Nephron progenitor cell (in vitro differentiated cells): ENCODE results near the gene MAP4.

Experiments used
- DNase-seq: peaks from one replicate; pipeline ENCODE4 v3.0.0; 2021
- H3K27ac Mint-ChIP-seq: 2 replicates; pipeline ENCODE4 v1.8.0; 2021; ENCODE audit warnings: mild to moderate bottlenecking, moderate library complexity, mixed read lengths
- H3K27me3 Mint-ChIP-seq: 2 replicates; pipeline ENCODE4 v1.8.0; 2021; ENCODE audit warnings: mild to moderate bottlenecking, low read depth, mixed read lengths; ENCODE audit not compliant: poor library complexity
- H3K36me3 Mint-ChIP-seq: 2 replicates; pipeline ENCODE4 v1.8.0; 2021; ENCODE audit warnings: low read depth, mixed read lengths
- H3K4me1 Mint-ChIP-seq: 2 replicates; pipeline ENCODE4 v1.8.0; 2021; ENCODE audit warnings: mixed read lengths
- H3K4me3 Mint-ChIP-seq: 2 replicates; pipeline ENCODE4 v1.8.0; 2021; ENCODE audit warnings: mild to moderate bottlenecking, moderate library complexity, mixed read lengths
- H3K9me3 Mint-ChIP-seq: 2 replicates; pipeline ENCODE4 v1.8.0; 2021; ENCODE audit warnings: mild to moderate bottlenecking, moderate library complexity, mixed read lengths
- CTCF ChIP-seq: fragments of 200-600 bp; sonication (generic); IDR thresholded peaks from 2 replicates; pipeline ENCODE4 v1.5.0; 2021; ENCODE audit warnings: antibody characterized with exemption

MAP4 gene

GRCh38 chr3:47863391-47864128 is 152.7 kb downstream of the MAP4 start:
- Mint-ChIP-seq H3K27ac (no peak overlapping the region), H3K4me1 (no peaks in the 10 kb centered on the region), H3K9me3 (no peaks in the 10 kb centered on the region), H3K4me3 (no peak overlapping the region), H3K27me3 (no peaks in the 10 kb centered on the region), H3K36me3 (peaks cover 47% of the 10 kb centered on the region)
- no peak for DNase-seq
- no peak for TF ChIP-seq CTCF

- Mint-ChIP-seq H3K4me3 (no peak overlapping the region), H3K4me1 (no peaks in the 10 kb centered on the region), H3K9me3 (no peaks in the 10 kb centered on the region), H3K27me3 (no peaks in the 10 kb centered on the region), H3K36me3 (peaks cover 37% of the 10 kb centered on the region), H3K27ac (no peak overlapping the region)
- no peak for DNase-seq
- no peak for TF ChIP-seq CTCF
Observed at GRCh38 chr3:47859956-47860605, 156.1 kb downstream of the MAP4 start.

GRCh38 chr3:47857151-47857550 is 159.1 kb downstream of the MAP4 start:
- no peaks in the 10 kb centered on the region for H3K9me3 Mint-ChIP-seq
- TF ChIP-seq CTCF: no peak
- peaks cover 1% of the 10 kb centered on the region for H3K4me1 Mint-ChIP-seq
- no peak overlapping the region for H3K4me3 Mint-ChIP-seq
- H3K27ac Mint-ChIP-seq: peak overlapping the region; percentile 22
- H3K36me3 Mint-ChIP-seq: peaks cover 33% of the 10 kb centered on the region
- no peak for DNase-seq
- no peaks in the 10 kb centered on the region for H3K27me3 Mint-ChIP-seq

GRCh38 chr3:47856669-47857068 is 159.5 kb downstream of the MAP4 start:
- Mint-ChIP-seq H3K9me3 (no peaks in the 10 kb centered on the region), H3K27me3 (no peaks in the 10 kb centered on the region), H3K4me1 (peaks cover 6% of the 10 kb centered on the region), H3K27ac (peak overlapping the region; percentile 90), H3K4me3 (no peak overlapping the region), H3K36me3 (peaks cover 33% of the 10 kb centered on the region)
- TF ChIP-seq CTCF: no peak
- DNase-seq: no peak

- H3K9me3 Mint-ChIP-seq: no peaks in the 10 kb centered on the region
- peaks cover 15% of the 10 kb centered on the region for H3K4me1 Mint-ChIP-seq
- DNase-seq: no peak
- peaks cover 33% of the 10 kb centered on the region for H3K36me3 Mint-ChIP-seq
- H3K4me3 Mint-ChIP-seq: no peak overlapping the region
- no peaks in the 10 kb centered on the region for H3K27me3 Mint-ChIP-seq
- H3K27ac Mint-ChIP-seq: peak overlapping the region; percentile 90
- no peak for TF ChIP-seq CTCF
Observed at GRCh38 chr3:47855461-47856383, 160.5 kb downstream of the MAP4 start.
